H9 (cell line): ENCODE measurements around the gene HMGN2. TPM values are rescaled to one million over a fixed set of nuclear protein-coding genes. Genes with fewer than 3 reads are reported as not detected.

Source experiments
- DNase-seq: peaks from one replicate; pipeline ENCODE4 v3.0.0-alpha.2; 2017
- H2AFZ ChIP-seq: one replicate; pipeline ENCODE4 v1.6.1; 2013; ENCODE audit warnings: mild to moderate bottlenecking, low read length, control low read depth, moderate library complexity
- H2AK5ac ChIP-seq: 2 replicates; pipeline ENCODE4 v1.6.1; 2013; ENCODE audit warnings: low read length, control low read depth, mixed read lengths; ENCODE audit not compliant: insufficient read length
- H2BK120ac ChIP-seq: one replicate; pipeline ENCODE4 v1.6.1; 2013; ENCODE audit warnings: low read depth, mild to moderate bottlenecking, low read length, control low read depth, inconsistent platforms; ENCODE audit not compliant: poor library complexity, severe bottlenecking
- H2BK12ac ChIP-seq: 2 replicates; pipeline ENCODE4 v1.6.1; 2013; ENCODE audit warnings: low read length, control low read depth, mixed read lengths, low read depth; ENCODE audit not compliant: insufficient read length
- H2BK15ac ChIP-seq: 2 replicates; pipeline ENCODE4 v1.6.1; 2013; ENCODE audit warnings: low read depth, low read length, control low read depth
- H2BK20ac ChIP-seq: one replicate; pipeline ENCODE4 v1.6.1; 2013; ENCODE audit warnings: low read depth, mild to moderate bottlenecking, low read length, control low read depth, inconsistent platforms; ENCODE audit not compliant: poor library complexity, severe bottlenecking
- H2BK5ac ChIP-seq: 2 replicates; pipeline ENCODE4 v1.6.1; 2013; ENCODE audit warnings: low read length, control low read depth, mixed read lengths; ENCODE audit not compliant: insufficient read length
- H3K14ac ChIP-seq: 2 replicates; pipeline ENCODE4 v1.6.1; 2013; ENCODE audit warnings: low read length, control low read depth; ENCODE audit not compliant: insufficient read depth
- H3K18ac ChIP-seq: 2 replicates; pipeline ENCODE4 v1.6.1; 2013; ENCODE audit warnings: low read depth, mild to moderate bottlenecking, mixed read lengths, low read length, control low read depth; ENCODE audit not compliant: insufficient read length
- H3K23ac ChIP-seq: 2 replicates; pipeline ENCODE4 v1.6.1; 2013; ENCODE audit warnings: low read length, control low read depth, mixed read lengths, low read depth; ENCODE audit not compliant: insufficient read length
- H3K23me2 ChIP-seq: 2 replicates; pipeline ENCODE4 v1.6.1; 2013; ENCODE audit warnings: low read depth, mild to moderate bottlenecking, mixed read lengths, low read length, control low read depth; ENCODE audit not compliant: insufficient read length, poor library complexity, severe bottlenecking
- H3K27ac ChIP-seq: 2 replicates; pipeline ENCODE4 v1.5.1; 2013; ENCODE audit warnings: low read length, control low read depth, mixed read lengths, low read depth; ENCODE audit not compliant: insufficient read length
- H3K27me3 ChIP-seq: 2 replicates; pipeline ENCODE4 v1.6.1; 2013; ENCODE audit warnings: low read length, control low read depth, inconsistent platforms; ENCODE audit not compliant: insufficient read depth
- H3K4ac ChIP-seq: 2 replicates; pipeline ENCODE4 v1.6.1; 2013; ENCODE audit warnings: low read depth, mild to moderate bottlenecking, control low read depth, inconsistent platforms, low read length, moderate library complexity
- H3K4me1 ChIP-seq: 2 replicates; pipeline ENCODE4 v1.6.1; 2013; ENCODE audit warnings: low read length, control low read depth, inconsistent platforms; ENCODE audit not compliant: insufficient read depth
- H3K4me2 ChIP-seq: 2 replicates; pipeline ENCODE4 v1.6.1; 2013; ENCODE audit warnings: low read length, control low read depth, mixed read lengths; ENCODE audit not compliant: insufficient read length, insufficient read depth
- H3K56ac ChIP-seq: 2 replicates; pipeline ENCODE4 v1.6.1; 2013; ENCODE audit warnings: low read depth, mild to moderate bottlenecking, mixed read lengths, low read length, control low read depth; ENCODE audit not compliant: insufficient read length
- H3K79me1 ChIP-seq: 2 replicates; pipeline ENCODE4 v1.6.1; 2013; ENCODE audit warnings: low read depth, mild to moderate bottlenecking, moderate library complexity, low read length, control low read depth, inconsistent platforms; ENCODE audit not compliant: insufficient read depth, poor library complexity, severe bottlenecking
- H3K79me2 ChIP-seq: 2 replicates; pipeline ENCODE4 v1.6.1; 2013; ENCODE audit warnings: low read length, control low read depth, inconsistent platforms; ENCODE audit not compliant: insufficient read depth
- H3K9ac ChIP-seq: 2 replicates; pipeline ENCODE4 v1.6.1; 2013; ENCODE audit warnings: low read length, control low read depth, mixed read lengths; ENCODE audit not compliant: insufficient read length; ENCODE audit errors: extremely low read depth
- H3K9me3 ChIP-seq: one replicate; pipeline ENCODE4 v1.6.1; 2013; ENCODE audit warnings: low read depth, low read length, inconsistent platforms; ENCODE audit not compliant: control insufficient read depth
- H3T11ph ChIP-seq: one replicate; pipeline ENCODE4 v1.6.1; 2013; ENCODE audit warnings: mild to moderate bottlenecking, low read length, control low read depth, inconsistent platforms
- H4K20me1 ChIP-seq: one replicate; pipeline ENCODE4 v1.6.1; 2013; ENCODE audit not compliant: control insufficient read depth, insufficient read length, insufficient read depth
- H4K5ac ChIP-seq: 2 replicates; pipeline ENCODE4 v1.6.1; 2013; ENCODE audit warnings: low read depth, mild to moderate bottlenecking, mixed read lengths, low read length, control low read depth; ENCODE audit not compliant: insufficient read length
- H4K8ac ChIP-seq: replicated peaks from 2 replicates; pipeline ENCODE4 v1.6.1; 2013; ENCODE audit warnings: low read length, control low read depth, mixed read lengths, low read depth; ENCODE audit not compliant: insufficient read length
- H4K91ac ChIP-seq: 2 replicates; pipeline ENCODE4 v1.6.1; 2013; ENCODE audit warnings: low read depth, mild to moderate bottlenecking, moderate library complexity, mixed read lengths, low read length, control low read depth; ENCODE audit not compliant: insufficient read length
- H3K27ac Mint-ChIP-seq, 3 experiments: 2 replicates in 2 of 3; 3 replicates in 1 of 3; pipeline ENCODE4 v1.8.0; 2020 to 2021; ENCODE audit warnings: mixed read lengths in 3 of 3, mild to moderate bottlenecking in 1 of 3, moderate library complexity in 1 of 3
- H3K27me3 Mint-ChIP-seq: 2 replicates; pipeline ENCODE4 v1.8.0; 2021; ENCODE audit warnings: low read depth, mild to moderate bottlenecking, moderate library complexity, mixed read lengths
- H3K36me3 Mint-ChIP-seq, 3 experiments: 2 replicates in 2 of 3; 3 replicates in 1 of 3; pipeline ENCODE4 v1.8.0; 2020 to 2021; ENCODE audit warnings: low read depth in 3 of 3, mixed read lengths in 3 of 3; ENCODE audit not compliant: insufficient read depth in 1 of 3
- H3K4me1 Mint-ChIP-seq, 2 experiments: 2 replicates each; pipeline ENCODE4 v1.8.0; 2020; ENCODE audit warnings: mixed read lengths in 2 of 2
- H3K4me3 Mint-ChIP-seq, 2 experiments: 2 replicates in 1 of 2; 3 replicates in 1 of 2; pipeline ENCODE4 v1.8.0; 2020 to 2021; ENCODE audit warnings: mild to moderate bottlenecking in 2 of 2, mixed read lengths in 2 of 2, moderate library complexity in 1 of 2
- H3K9me3 Mint-ChIP-seq, 2 experiments: 2 replicates in 1 of 2; 3 replicates in 1 of 2; pipeline ENCODE4 v1.8.0; 2020; ENCODE audit warnings: mild to moderate bottlenecking in 2 of 2, mixed read lengths in 2 of 2, moderate library complexity in 1 of 2
- CTCF ChIP-seq: fragments of 200-600 bp; sonication (generic); conservative IDR thresholded peaks from 3 replicates; pipeline ENCODE4 v1.8.0; 2021; ENCODE audit warnings: antibody characterized with exemption, mild to moderate bottlenecking
- WGBS: extraction: QIAGEN DNeasy Blood & Tissue Kit; methylation state at CpG from one replicate; pipeline ENCODE4 v1.1.7; 2013; ENCODE audit warnings: missing lambda C conversion rate, low lambda C conversion rate, mixed read lengths; ENCODE audit not compliant: insufficient read length; ENCODE audit errors: extremely low coverage; 5-methylcytosine and 5-hydroxymethylcytosine counted together
- total RNA-seq: library from RNA; stranded (reverse); gene quantifications from 2 replicates; pipeline ENCODE4 v1.2.1, GENCODE V29; 2021

HMGN2 gene
- total RNA-seq, 1 experiment from 2014 or later, result 622 TPM

- Histone ChIP-seq H3K4me2 (no peak overlapping the region), H3K23me2 (no peaks in the 10 kb centered on the region), H3K79me1 (no peaks in the 10 kb centered on the region), H3K23ac (no peak overlapping the region), H3K56ac (no peak overlapping the region), H4K91ac (no peak overlapping the region), H4K20me1 (no peaks in the 10 kb centered on the region), H3K79me2 (no peaks in the 10 kb centered on the region), H2BK5ac (no peak overlapping the region), H4K8ac (no peak overlapping the region), H3K9me3 (no peaks in the 10 kb centered on the region), H2AK5ac (no peak overlapping the region), H2BK120ac (no peak overlapping the region), H3K4ac (no peak overlapping the region), H3K18ac (no peak overlapping the region), H2BK15ac (no peak overlapping the region), H2AFZ (no peak overlapping the region), H3K14ac (no peak overlapping the region), H3K27ac (no peak overlapping the region), H3K4me1 (no peaks in the 10 kb centered on the region), H3T11ph (no peak overlapping the region), H3K9ac (no peak overlapping the region), H4K5ac (no peak overlapping the region), H3K27me3 (no peaks in the 10 kb centered on the region), H2BK20ac (no peak overlapping the region), H2BK12ac (no peak overlapping the region)
- no peak for TF ChIP-seq CTCF
- no peak for DNase-seq
- Mint-ChIP-seq H3K36me3 (peaks cover 10 to 67% (median 47%) of the 10 kb centered on the region in 3 experiments; a peak in 6 of 7 replicates), H3K4me1 (no peaks in the 10 kb centered on the region), H3K27me3 (no peaks in the 10 kb centered on the region), H3K4me3 (no peak overlapping the region), H3K27ac (peak overlapping the region in 1 of 3 experiments; percentile 60; a peak in 2 of 7 replicates), H3K9me3 (no peaks in the 10 kb centered on the region)
- no CpG with 5 or more reads among the region's 3 CpGs for WGBS
Observed at GRCh38 chr1:26459573-26460031, 12.6 kb upstream of the HMGN2 start.
